Ishikawa (cell line): ENCODE measurements around the gene DCLRE1B.

Source experiments
- EP300 ChIP-seq: IDR thresholded peaks from 2 replicates; pipeline ENCODE4 v1.6.1; 2012; ENCODE audit warnings: borderline replicate concordance
- MAX ChIP-seq: IDR thresholded peaks from 2 replicates; pipeline ENCODE4 v1.6.1; 2012
- REST ChIP-seq: IDR thresholded peaks from 2 replicates; pipeline ENCODE4 v1.6.1; 2012; ENCODE audit warnings: low read depth, mild to moderate bottlenecking
- TAF1 ChIP-seq: IDR thresholded peaks from 2 replicates; pipeline ENCODE4 v1.6.1; 2012; ENCODE audit warnings: low read depth, mild to moderate bottlenecking
- YY1 ChIP-seq: IDR thresholded peaks from 2 replicates; pipeline ENCODE4 v1.6.1; 2012; ENCODE audit warnings: low read depth

DNA sequence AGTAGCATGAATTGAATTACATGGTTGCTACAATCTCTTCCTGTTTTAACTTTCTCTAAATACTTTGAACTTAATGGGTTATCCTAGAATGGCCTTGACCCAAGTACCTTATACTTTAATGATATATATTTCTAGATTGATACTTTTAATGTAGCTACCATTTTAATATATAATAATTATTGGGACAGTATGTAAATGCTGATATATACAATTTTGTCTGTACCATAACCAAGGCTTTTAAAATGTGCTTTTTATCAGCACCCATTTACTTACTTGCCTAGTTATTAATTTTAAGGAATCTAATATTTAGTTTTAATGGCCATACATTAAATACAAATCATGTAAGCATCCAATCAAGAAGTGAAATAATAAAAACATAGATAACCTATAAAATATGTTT, 37.4 kb downstream of the DCLRE1B start:
- TF ChIP-seq REST (no peak), YY1 (no peak), MAX (no peak), EP300 (no peak), TAF1 (no peak)
